NB4 (cell line): Measurements from ENCODE around the gene SCN1A.

Experiments
- MYC ChIP-seq: IDR thresholded peaks from 2 replicates; pipeline ENCODE4 v1.6.1; 2011; ENCODE audit warnings: low read depth, low read length
- POLR2A ChIP-seq: IDR thresholded peaks from 2 replicates; pipeline ENCODE4 v1.6.1; 2011; ENCODE audit warnings: mild to moderate bottlenecking; ENCODE audit not compliant: insufficient read length; ENCODE audit errors: extremely low read depth
- TF ChIP-seq, protein P1 (sequence below): IDR thresholded peaks from one replicate; pipeline ENCODE4 v1.5.1; 2012; ENCODE audit warnings: low read depth, low read length

- TF ChIP-seq, protein P1, sequence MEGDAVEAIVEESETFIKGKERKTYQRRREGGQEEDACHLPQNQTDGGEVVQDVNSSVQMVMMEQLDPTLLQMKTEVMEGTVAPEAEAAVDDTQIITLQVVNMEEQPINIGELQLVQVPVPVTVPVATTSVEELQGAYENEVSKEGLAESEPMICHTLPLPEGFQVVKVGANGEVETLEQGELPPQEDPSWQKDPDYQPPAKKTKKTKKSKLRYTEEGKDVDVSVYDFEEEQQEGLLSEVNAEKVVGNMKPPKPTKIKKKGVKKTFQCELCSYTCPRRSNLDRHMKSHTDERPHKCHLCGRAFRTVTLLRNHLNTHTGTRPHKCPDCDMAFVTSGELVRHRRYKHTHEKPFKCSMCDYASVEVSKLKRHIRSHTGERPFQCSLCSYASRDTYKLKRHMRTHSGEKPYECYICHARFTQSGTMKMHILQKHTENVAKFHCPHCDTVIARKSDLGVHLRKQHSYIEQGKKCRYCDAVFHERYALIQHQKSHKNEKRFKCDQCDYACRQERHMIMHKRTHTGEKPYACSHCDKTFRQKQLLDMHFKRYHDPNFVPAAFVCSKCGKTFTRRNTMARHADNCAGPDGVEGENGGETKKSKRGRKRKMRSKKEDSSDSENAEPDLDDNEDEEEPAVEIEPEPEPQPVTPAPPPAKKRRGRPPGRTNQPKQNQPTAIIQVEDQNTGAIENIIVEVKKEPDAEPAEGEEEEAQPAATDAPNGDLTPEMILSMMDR = no peak
- TF ChIP-seq POLR2A (no peak), MYC (no peak)
Observed at GRCh38 chr2:166173263-166173662, 45.4 kb upstream of the SCN1A start.
